GM21360 (cell line): ENCODE results near the gene RTEL1.
A peak's percentile ranks its signal among the peaks of the same experiment; 100 is the strongest.

Source experiments
- ATAC-seq: cut with Tn5 transposase; IDR thresholded peaks from one replicate; pipeline ENCODE4 v1.9.1; 2021; ENCODE audit warnings: mild to moderate bottlenecking, moderate library complexity; ENCODE audit not compliant: unreplicated experiment

RTEL1 gene

GRCh38 chr20:63737945-63738686 lies 80.0 kb downstream of the RTEL1 start:
- ATAC-seq: no peak

GRCh38 chr20:63738687-63739129 lies 80.6 kb downstream of the RTEL1 start:
- no peak for ATAC-seq

GRCh38 chr20:63739130-63740069 lies 81.3 kb downstream of the RTEL1 start, which contains the start of gene SLC2A4RG:
Gene SLC2A4RG, plus strand, starts transcription at chr20:63739776. Its CDS starts 137 bp downstream, at chr20:63739913.
- peak; percentile 45 for ATAC-seq

- ATAC-seq: peak; percentile 9
These were observed 82.0 kb downstream of the RTEL1 start for GRCh38 chr20:63740070-63740626.

- no peak for ATAC-seq
These were observed 82.7 kb downstream of the RTEL1 start for GRCh38 chr20:63740627-63741353.

GRCh38 chr20:63741354-63741675 lies 83.2 kb downstream of the RTEL1 start:
- no peak for ATAC-seq

GRCh38 chr20:63741676-63742380 lies 83.7 kb downstream of the RTEL1 start:
- no peak for ATAC-seq

- no peak for ATAC-seq
These were observed 84.4 kb downstream of the RTEL1 start for GRCh38 chr20:63742381-63743024.

GRCh38 chr20:63743210-63743970 lies 85.3 kb downstream of the RTEL1 start:
- no peak for ATAC-seq

- ATAC-seq: no peak
These were observed 86.0 kb downstream of the RTEL1 start for GRCh38 chr20:63744158-63744557.

GRCh38 chr20:63744574-63745423 lies 86.7 kb downstream of the RTEL1 start:
- no peak for ATAC-seq

- ATAC-seq: no peak
These were observed 87.3 kb downstream of the RTEL1 start for GRCh38 chr20:63745424-63745805.
